Stimulated activated CD8-positive, alpha-beta memory T cell treated with anti-CD3 and anti-CD28 coated beads, Interleukin-12 subunit alpha, Interleukin-12 subunit beta, amount 100 ng/mL, for 4 hours (primary cell): ENCODE results near the gene SPRED2.
"Not testable (repeated sequence)": the region's sequence is repeated elsewhere in the genome, so short reads cannot be mapped to it uniquely, and the experiment has no call there.

ENCODE experiments used
- DNase-seq: peaks from one replicate; pipeline ENCODE4 v3.0.0-alpha.2; 2020; ENCODE audit warnings: low read depth

The SPRED2 gene

DNA sequence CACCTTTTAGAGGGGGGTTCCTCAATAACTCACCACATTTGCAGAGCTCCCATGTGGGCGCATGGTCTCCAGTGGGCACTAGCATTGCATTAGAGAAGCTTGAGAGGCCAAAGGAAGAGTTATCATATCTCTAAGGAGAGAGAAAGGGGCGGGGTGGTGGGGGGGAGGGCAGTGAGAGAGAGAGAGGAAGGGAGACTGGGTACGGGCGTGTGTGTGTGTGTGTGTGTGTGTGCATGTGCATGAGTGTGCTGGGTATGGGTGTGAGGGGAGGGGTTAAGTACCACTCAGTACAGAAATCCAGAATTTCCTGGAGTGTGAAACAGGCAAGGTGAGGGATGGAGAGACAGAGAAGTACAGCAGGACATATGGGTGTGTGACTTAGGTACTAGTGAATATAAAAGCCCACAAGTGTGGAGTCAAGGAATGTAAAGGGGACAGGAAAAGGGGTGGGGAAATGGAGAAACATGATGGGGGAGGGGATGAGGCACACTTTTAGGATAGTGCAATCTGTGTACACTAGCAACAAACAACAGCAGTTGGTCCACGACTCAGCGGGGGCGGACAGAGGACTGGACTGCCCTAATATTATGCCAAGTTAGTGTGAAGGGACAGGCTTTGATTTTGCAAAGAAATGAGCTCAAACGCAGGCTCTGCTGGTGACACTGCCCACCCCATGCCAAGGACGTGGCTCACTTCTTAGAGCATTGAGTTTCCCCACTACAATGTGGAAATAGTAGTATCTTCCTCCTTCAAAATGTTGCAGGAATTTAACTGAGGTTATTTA is 91.3 kb downstream of the SPRED2 start:
- no peak for DNase-seq

DNA sequence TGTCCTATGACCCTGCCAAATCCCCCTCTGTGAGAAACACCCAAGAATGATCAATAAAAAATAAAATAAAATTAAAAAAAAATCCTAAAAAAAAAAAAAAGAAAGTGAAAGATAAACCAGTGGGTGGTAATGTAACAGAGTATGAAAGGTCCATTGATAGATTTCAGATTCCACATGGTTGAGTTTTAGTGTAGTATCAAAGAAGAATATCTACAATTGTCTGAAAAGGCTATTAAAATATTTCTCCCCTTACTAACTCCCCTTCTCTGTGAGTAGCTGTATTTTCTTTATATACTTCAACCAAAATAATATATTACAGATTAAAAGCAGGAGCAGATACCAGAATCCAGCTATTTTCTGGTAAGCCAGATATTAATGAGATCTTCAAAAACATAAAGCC is 92.8 kb downstream of the SPRED2 start:
- no peak for DNase-seq

DNA sequence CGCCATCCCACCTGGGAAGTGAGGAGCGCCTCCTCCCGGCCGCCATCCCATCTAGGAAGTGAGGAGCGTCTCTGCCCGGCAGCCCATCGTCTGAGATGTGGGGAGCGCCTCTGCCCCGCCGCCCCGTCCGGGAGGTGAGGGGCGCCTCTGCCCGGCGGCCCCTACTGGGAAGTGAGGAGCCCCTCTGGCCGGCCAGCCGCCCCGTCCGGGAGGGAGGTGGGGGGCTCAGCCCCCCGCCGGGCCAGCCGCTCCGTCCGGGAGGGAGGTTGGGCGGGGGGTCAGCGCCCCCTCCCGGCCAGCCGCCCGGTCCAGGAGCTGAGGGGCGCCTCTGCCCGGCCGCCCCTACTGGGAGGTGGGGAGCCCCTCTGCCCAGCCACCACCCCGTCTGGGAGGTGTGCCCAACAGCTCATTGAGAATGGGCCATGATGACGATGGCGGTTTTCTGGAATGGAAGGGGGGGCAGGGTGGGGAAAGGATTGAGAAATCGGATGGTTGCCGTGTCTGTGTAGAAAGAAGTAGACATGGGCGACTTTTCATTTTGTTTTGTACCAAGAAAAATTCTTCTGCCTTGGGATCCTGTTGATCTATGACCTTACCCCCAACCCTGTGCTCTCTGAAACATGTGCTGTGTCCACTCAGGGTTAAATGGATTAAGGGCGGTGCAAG is 93.4 kb downstream of the SPRED2 start:
- not testable (repeated sequence) for DNase-seq

DNA sequence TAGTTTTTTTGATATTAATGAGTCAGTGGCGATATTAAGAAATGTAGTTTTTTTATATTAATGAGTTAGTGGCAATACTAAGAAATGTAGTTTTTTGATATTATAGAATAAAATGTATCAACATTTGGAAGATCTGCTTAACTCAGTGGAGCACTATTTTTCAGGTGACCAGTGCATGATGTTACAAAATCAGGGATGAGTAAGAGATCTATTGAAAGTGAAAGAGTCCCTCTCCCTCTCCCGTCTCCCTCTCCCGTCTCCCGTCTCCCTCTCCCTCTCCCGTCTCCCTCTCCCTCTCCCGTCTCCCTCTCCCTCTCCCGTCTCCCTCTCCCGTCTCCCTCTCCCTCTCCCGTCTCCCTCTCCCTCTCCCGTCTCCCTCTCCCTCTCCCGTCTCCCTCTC is 94.5 kb downstream of the SPRED2 start:
- DNase-seq, result not testable (repeated sequence)

DNA sequence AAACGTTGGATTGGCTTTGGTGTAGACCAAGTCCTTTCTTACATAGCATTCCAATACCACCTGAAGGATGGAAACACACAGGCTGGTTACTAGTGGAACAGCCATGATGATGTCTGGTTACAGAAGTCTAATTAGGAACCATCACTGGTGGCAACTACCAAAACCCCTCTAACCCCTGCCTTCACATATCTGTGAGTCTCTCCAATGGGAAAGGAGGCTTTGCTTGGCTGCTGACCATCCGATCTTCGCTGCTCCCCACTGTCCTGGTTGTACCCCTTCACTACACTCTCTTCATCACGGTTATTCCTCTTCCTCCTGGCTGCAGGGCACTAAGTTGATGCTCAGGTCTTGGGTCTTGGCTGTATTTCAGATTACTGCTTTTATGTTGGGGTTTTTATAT is 97.7 kb downstream of the SPRED2 start:
- no peak for DNase-seq

DNA sequence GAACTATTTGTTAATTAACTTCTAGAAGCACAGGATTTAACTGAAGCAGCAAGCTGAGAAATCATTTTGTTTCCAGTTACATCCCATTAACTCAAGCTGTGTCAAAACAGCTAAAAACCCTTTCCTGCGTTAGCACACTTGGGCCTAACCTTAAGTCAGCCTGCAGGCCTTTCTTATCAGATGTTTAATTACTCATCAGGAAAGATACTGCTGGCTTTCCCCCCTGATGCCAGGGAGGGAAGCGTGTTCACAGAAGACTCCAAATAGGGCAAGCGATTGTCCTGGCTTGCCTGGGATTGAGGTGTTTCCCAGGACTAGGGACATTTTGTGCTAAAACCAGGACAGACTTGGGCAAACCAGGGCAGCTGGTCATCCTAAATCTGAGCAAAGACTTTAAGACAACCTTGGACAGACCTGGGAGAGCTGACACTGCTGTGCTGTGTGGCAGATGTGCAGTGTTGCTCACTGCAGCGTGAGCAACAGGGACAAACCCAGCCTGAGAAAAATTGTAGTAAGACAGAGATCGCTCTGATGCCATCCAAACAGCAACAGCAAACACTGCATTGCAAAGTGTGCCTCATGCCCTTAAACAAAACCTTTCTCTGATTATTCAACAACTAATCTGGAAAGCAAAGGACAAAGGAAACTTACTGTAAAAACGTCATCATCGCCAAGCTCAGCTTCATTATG is 100.9 kb downstream of the SPRED2 start:
- DNase-seq, result no peak

DNA sequence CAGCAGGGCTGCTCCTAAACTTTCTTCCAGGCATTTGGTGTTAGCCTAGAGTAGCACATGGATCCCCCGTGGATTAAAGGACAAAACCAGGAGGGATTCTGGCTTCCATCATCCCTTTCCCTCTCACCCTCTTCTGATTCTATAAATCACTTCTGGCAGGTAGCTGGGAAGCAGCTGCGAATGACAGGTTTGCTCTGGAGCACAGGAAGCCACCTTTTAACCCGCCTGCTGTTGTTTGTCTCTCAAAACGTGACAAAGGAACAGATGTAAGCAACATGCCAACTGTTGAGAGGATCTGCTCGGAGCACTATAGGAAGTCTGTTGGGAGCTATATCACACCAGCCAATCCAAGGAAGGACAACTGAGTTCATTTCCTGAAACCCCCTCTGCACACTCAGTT is 102.9 kb downstream of the SPRED2 start:
- DNase-seq, result no peak

DNA sequence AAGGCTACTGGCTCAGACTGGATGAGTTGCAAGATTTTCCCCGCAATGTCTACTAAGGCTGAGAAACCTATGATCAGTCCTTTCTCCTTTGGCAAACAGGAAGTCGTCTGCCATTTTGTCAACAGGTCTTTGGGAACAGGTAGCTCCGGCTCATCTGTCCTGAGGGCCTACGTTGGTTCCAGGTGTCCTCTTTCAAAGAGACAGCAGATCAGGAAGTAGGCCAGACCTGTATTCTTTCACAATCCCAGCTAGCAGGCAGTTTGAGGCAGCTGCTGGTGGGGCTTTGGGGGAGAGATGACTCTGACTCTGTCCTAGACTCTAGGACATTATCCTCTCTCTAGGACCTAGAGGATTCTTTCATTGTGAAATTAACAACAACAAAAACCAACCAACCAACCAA is 106.1 kb downstream of the SPRED2 start:
- no peak for DNase-seq

DNA sequence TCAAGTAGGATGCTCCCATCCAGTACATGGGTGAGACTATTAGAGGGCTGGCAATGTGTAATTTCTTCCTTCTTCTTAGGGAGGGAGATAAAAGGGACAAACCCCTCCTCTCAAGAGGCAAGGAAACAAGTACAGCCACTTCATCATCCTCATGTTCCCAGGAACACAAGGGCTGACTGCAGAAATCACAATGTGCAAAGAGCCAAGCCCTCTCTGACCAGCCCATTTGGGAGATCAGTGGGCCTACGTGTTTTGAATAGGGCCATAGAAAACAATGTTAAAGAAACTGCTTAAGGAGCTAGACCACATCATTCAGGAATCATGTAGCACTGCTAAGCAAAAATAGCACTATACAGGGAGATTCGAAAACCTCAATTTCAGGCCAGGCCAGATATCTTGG is 107.3 kb downstream of the SPRED2 start:
- DNase-seq, result no peak

DNA sequence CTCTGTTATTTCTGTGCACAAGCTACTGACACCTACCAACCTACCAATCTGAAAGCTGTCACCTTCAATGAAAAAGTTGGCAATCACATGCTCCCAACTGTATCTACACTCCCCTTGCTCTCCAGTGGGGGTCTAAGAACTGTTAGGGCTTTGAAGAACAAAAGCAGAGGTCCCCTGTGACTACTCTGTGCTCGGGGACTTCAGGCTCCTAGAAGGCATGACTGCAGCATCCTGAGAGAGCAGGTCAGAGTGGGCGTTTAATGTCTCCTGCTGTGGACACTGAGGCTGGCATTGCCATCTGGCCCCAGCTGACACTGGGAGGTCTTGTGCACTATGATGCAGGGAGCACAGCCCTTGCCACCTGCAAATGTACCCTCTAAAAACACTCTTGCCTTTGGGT is 111.5 kb downstream of the SPRED2 start:
- DNase-seq, result no peak

DNA sequence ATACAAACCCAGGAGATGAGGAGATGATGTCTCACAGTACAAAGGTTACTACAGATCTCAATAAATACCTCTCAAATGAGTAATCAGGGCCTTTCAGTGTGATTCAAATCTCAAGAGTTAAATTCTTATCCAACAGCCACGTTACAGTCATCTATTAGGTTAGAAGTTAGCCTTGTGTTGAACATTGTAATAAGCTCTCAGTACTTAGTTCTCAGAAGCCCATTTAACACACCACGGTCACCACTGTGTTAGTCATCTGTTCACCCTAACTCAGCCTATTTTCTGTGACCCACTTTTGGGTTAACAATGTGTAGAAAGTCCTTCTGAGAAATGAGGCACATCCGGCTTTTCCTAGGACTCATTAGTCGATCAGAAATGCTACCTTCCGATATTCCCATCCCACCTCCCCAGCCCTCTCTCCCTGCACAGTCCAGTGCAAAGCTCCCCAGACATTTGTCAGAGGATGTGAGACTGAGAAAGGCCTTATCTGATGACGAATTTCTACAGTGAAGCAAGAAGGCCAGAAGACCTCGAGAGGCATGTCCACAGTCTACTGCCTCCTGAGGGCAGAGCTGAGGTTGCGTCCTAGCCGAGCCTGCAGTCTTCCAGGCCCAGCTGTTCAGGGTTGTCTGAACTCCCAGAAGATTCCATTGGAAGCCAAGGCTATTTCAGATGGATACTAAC is 112.2 kb downstream of the SPRED2 start:
- no peak for DNase-seq

DNA sequence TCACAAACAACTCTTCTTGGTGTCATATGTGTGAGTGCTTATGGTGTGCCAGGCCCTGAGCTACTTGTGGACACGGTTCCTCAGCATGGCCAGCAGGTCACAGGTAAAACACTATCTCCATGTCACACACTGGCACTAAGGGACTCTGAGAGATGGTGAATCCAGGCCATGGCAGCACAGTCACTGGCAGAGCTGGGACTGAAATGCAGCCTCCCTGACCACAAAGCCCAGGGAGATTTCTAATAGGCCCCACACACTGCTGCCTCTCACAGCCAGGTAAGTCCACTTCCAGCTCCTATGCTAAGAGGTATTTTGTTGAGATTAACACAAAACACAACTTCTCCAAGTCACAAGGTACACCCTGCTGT is 112.7 kb downstream of the SPRED2 start:
- DNase-seq, result no peak

DNA sequence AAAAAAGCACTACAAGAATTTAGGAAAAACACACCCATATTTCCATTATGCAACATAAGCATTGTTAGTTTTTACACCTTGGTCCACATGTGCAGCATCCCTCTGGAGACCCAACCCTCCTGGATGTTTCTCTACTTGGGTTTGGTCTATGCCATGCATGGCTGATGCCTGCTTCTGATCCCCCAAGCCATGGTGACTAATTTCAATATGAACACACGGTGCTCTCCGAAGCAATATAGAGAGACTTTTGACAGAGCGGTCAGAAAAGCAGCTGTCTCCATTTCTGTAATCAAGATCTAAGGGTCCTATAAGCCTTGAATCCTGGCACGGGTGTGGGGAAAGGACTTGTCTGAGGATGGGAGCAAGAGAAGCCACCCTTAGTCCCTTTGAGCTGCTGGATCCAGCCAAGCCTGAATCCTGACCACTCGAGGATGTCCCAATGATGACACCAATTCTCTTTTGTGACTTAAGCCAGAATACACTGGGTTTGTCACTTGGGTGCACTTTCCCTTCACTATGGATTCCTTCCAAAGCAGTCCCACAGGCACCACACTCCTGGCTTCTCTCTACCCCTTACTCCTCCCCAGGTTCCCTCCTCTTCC is 113.2 kb downstream of the SPRED2 start:
- DNase-seq, result no peak

DNA sequence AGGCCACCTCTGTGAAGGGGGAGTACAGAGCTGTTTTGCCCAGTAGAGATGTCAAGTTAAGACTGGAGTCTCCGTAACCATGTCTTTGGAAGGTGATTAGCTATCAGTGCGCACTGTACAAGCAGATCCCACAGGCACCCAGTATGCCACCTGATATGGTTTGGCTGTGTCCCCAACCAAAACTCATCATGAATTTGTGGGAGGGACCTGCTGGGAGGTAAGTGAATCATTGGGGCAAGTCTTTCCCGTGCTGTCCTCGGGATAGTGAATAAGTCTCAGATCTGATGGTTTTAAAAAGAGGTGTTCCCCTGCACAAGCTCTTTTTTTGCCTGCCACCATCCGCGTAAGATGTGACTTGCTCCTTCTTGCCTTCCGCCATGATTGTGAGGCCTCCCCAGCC is 114.6 kb downstream of the SPRED2 start:
- DNase-seq, result no peak

DNA sequence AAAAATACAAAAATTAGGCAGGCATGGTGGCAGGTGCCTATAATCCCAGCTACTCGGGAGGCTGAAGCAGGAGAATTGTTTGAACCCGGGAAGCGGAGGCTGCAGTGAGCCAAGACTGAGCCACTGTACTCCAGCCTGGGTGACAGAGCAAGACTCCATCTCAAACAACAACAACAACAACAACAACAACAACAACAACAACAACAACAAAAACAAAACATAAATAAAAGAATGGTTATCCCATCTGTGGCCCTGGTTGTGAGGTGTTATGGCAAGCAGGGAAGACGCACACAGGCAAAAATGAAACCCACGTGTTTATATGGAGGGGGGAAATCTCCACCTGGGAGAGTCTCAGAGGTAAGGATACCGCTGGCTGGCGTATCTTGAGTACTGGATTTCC is 115.0 kb downstream of the SPRED2 start:
- not testable (repeated sequence) for DNase-seq

DNA sequence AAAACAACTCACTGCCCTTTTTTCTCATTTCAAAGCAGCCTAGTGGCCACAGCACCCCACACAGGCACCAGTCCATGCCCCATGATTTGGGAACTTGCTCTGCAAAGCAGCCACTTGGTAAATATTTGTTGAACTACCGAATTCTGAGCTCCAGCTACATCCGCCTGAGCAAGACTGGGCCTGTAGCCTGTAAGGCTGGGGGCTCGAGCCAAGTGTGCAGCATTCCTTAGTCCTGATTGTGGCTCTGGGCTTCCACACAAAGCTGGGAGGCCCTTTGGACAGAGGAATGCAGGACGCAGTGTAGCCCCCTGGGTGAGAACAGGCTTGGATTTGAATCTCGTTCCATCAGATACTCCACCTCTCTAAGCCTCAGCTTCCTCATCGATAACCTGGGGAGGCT is 116.3 kb downstream of the SPRED2 start:
- no peak for DNase-seq

DNA sequence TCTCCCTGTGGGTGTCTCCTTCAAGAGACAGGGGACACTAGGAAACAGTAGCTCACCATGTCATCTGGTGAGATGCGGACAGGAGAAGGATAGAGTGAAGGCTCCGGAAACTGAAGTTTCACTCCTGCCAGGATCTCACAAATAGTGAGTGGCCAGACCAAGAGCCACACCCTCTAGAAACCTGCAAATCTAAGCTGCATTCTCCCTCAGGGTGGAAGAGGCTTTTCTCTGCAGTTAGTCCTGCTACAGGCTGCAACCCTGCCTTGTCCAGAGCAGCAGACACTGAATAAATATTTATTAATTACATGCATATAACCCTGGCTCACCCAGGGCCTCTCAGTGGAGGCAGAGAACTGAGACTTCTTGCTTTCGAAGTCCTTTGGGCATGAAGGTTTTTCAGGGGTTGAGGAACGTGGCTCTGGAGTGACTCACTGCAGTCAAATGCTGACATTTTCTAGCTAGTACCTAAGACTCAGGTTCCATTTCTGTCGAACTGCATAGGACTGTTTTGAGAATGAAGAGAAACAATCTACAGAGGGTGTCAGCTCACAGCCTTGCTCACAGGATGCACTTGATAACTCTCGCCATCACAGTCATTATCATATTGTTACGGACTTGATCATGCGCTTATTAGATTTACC is 117.5 kb downstream of the SPRED2 start:
- no peak for DNase-seq

DNA sequence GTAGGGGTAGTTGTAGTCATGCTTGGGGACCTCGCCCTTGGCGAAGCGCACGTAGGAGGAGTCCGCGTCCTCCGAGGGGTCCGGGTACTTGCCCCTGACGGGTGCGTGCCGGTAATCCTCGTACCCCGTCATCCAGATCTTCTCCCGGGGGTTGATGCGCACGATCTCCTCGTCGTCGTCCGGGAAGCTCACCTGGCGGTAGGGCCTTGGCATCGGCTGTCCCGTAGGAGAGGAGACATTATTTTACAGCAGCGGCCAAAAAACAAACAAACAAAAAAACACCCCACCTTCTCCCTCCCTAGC is 118.5 kb downstream of the SPRED2 start:
- DNase-seq, result no peak

DNA sequence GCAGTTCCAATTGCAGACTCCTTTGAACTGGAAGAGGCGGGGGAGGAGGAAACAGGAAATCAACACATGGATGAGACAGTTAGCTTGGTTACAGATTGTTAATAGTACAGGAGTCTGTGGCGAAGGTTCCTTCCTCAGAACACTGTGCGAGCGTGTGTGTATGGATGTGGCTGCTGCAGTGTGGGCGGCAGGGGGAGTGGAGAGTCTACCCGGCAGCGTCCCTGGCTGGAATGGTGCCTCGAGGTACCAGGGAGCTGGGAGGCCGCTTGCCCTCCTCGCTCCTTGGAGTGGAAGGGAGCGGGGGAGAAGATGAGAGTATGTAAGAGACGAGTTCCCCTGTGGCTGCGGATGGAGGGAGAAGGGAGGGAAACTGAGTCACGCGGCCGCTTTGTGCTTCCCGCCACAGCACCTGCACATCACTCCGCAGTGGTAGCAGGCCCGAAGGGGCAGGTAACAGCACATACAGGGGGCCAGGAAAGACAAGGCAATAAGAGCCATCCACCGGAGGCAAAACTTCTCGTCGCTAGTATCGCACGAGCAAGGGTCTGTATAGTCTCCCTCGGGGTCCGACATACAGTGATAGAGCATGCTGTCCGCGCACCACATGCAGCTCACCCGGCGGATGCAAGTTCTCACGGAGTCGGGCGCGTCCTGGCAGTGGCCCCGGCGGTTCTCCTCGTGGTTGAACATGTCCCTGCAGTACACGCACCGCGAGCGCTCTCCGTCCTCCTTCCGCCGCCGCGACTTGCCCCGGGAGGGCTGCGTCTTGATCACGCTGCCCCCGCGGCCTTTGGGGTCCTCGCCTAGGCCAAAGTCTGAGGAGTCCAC is 119.1 kb downstream of the SPRED2 start:
- DNase-seq, result no peak

DNA sequence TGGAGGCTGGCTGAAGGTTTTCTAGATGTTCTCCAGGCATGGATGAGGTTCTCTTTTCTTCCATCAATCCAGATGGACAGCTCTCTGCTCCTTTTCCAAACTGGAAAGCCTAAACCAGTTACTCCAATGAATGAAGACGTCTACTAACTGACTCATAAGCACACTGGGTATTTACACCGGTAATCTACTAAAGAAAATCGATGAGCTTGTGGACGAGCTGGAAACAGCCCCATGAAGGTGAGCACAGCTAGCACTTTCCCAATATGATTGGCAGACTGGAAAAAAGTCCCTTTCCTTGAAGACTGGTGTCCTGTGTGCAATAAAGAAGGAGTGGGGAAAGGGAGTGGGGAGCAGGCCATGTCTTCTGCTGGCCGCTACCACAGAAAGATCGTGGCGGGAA is 120.8 kb downstream of the SPRED2 start:
- DNase-seq, result no peak

DNA sequence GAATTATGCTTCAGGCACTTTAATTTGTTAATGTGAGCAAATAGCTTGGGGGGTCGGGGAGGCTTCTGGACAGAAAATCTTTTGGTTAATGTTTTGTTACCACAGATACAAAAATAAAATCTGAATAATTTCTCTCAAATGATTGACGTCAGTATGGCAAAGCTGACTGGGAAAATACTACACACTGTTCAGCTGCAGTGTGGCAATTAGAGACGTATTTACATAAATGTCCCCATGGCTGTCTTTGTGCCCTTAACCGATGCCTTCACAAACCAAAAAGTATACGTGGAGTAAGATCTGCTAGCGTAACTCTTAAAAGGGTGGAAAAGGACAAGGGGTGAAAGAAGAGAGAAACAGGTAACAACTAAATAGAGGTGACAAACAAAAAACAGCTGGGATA is 121.3 kb downstream of the SPRED2 start:
- no peak for DNase-seq
